Esophagus muscularis mucosa (tissue), 4 donors: Measurements from ENCODE around the gene WDR47. TPM values are rescaled to one million over a fixed set of nuclear protein-coding genes. Genes with fewer than 3 reads are reported as not detected.
"Not testable (repeated sequence)": the region's sequence is repeated elsewhere in the genome, so short reads cannot be mapped to it uniquely, and the experiment has no call there.

ENCODE experiments used
- DNase-seq: peaks from one replicate; pipeline ENCODE4 v3.0.0-alpha.2; 2017; ENCODE audit errors: extremely low spot score
- H3K27ac ChIP-seq, 4 donors: fragments of 200-600 bp; sonication (generic); replicated peaks in 1 of 4; 1 replicate in 3 of 4; 2 replicates in 1 of 4; pipeline ENCODE4 v1.5.1; 2016 to 2019; ENCODE audit warnings: mild to moderate bottlenecking in 1 of 4
- H3K27me3 ChIP-seq, 4 donors: fragments of 200-600 bp; sonication (generic); one replicate each; pipeline versions ENCODE4 v1.5.1 to v1.6.0; 2016 to 2019
- H3K36me3 ChIP-seq, 4 donors: fragments of 200-600 bp; sonication (generic); one replicate each; pipeline ENCODE4 v1.5.1; 2016 to 2019
- H3K4me1 ChIP-seq, 4 donors: fragments of 200-600 bp; sonication (generic); one replicate each; pipeline ENCODE4 v1.5.1; 2016 to 2019
- H3K4me3 ChIP-seq, 4 donors: fragments of 200-600 bp; sonication (generic); 1 replicate in 2 of 4; 2 replicates in 2 of 4; pipeline ENCODE4 v1.5.1; 2016 to 2019; ENCODE audit warnings: mild to moderate bottlenecking in 4 of 4, moderate library complexity in 1 of 4
- H3K9me3 ChIP-seq, 4 donors: fragments of 200-600 bp; sonication (generic); 1 replicate in 3 of 4; 2 replicates in 1 of 4; pipeline ENCODE4 v1.5.1; 2016 to 2019
- CTCF ChIP-seq, 3 experiments: fragments of 200-600 bp in 2 of 3; fragments of 450-650 bp in 1 of 3; sonication (generic) in 2 of 3; IDR thresholded peaks; one replicate each; pipeline ENCODE4 v1.5.1; 2017 to 2019; ENCODE audit warnings: antibody characterized with exemption in 3 of 3, mild to moderate bottlenecking in 2 of 3, moderate library complexity in 1 of 3
- EP300 ChIP-seq: sonication (generic); formaldehyde crosslinking; IDR thresholded peaks from one replicate; pipeline ENCODE4 v1.6.1; 2017; ENCODE audit warnings: antibody characterized with exemption
- POLR2A ChIP-seq: fragments of 450-650 bp; IDR thresholded peaks from one replicate; pipeline ENCODE4 v1.6.1; 2017; ENCODE audit warnings: antibody characterized with exemption, moderate library complexity, mild to moderate bottlenecking, low read depth
- POLR2AphosphoS5 ChIP-seq, 2 donors: sonication (generic); formaldehyde crosslinking; IDR thresholded peaks; one replicate each; pipeline ENCODE4 v1.6.1; 2017; ENCODE audit warnings: antibody characterized with exemption in 2 of 2
- WGBS: methylation state at CpG from one replicate; pipeline ENCODE4 v1.1.5; 2018; 5-methylcytosine and 5-hydroxymethylcytosine counted together
- intact Hi-C: fragments of 100-400 bp; cut with DNase I; formaldehyde crosslinking; loops from one replicate; pipeline ENCODE4 v1.15.1; 2023
- small RNA-seq, 3 donors: library from RNA; depleted of rRNA; stranded (forward); fragments of <200 nt; gene quantifications; one replicate each; pipeline ENCODE3, GENCODE V24; 2016
- total RNA-seq, 4 donors: library from RNA; depleted of rRNA; stranded (reverse); fragments of >200 nt; gene quantifications; one replicate each; pipeline versions ENCODE4 v1.1.0 to v1.2.1, GENCODE V29; 2016

The WDR47 gene
- total RNA-seq, 4 donors from 2014 or later: 16.1 to 27.3 (median 18.1) TPM

GRCh38 chr1:108933944-108934343 lies 108.0 kb downstream of the WDR47 start:
- Histone ChIP-seq H3K4me1 (peaks cover 0 to 7% (median 3%) of the 10 kb centered on the region in 4 donors), H3K36me3 (peaks cover 44 to 98% (median 84%) of the 10 kb centered on the region in 4 donors), H3K27ac (no peak overlapping the region), H3K4me3 (no peak overlapping the region), H3K9me3 (no peaks in the 10 kb centered on the region), H3K27me3 (no peaks in the 10 kb centered on the region)
- no peak for DNase-seq
- TF ChIP-seq EP300: no peak
- no peak for TF ChIP-seq POLR2AphosphoS5 (IDR thresholded peaks at IDR 0.05)
- no peak for TF ChIP-seq POLR2A
- no peak for TF ChIP-seq CTCF (IDR thresholded peaks at IDR 0.05)
- intact Hi-C loops: no loop called here
- WGBS: 88% methylated on average over 5 of the region's 5 CpGs

- not testable (repeated sequence) for H3K27ac ChIP-seq
- WGBS: 100% methylated on average over 1 of the region's 1 CpG
- peaks cover 61 to 100% (median 77%) of the 10 kb centered on the region in 4 donors for H3K36me3 ChIP-seq
Measured at GRCh38 chr1:108927565-108927964, 114.3 kb downstream of the WDR47 start.

GRCh38 chr1:108925920-108926319 lies 116.0 kb downstream of the WDR47 start:
- Histone ChIP-seq H3K36me3 (peaks cover 54 to 100% (median 67%) of the 10 kb centered on the region in 4 donors), H3K9me3 (no peaks in the 10 kb centered on the region), H3K27me3 (no peaks in the 10 kb centered on the region), H3K4me3 (no peak overlapping the region), H3K4me1 (peaks cover 0 to 7% (median 3%) of the 10 kb centered on the region in 4 donors), H3K27ac (no peak overlapping the region)
- 89% methylated on average over 2 of the region's 2 CpGs for WGBS
- TF ChIP-seq EP300 (no peak), POLR2AphosphoS5 (IDR thresholded peaks at IDR 0.05) (no peak), POLR2A (no peak), CTCF (IDR thresholded peaks at IDR 0.05) (no peak)
- intact Hi-C loops: no loop called here
- no peak for DNase-seq

More at GRCh38 chr1:108927565-108927964, 114.3 kb downstream of the WDR47 start:
- H3K27me3 ChIP-seq, H3K9me3 ChIP-seq, DNase-seq, H3K4me3 ChIP-seq, H3K4me1 ChIP-seq, intact Hi-C loops: not testable (repeated sequence)

Small RNA genes lying within 50 kb of the gene (small RNA-seq; reads per million reads assigned to genes)
- gene BX679664.1 (0 reads per million in 3 donors), gene BX679664.2 (0 reads per million in 3 donors)

Other genes starting within 250 kb of the WDR47 start
- 1 to 10 TPM in 3 of 4 donors, under 1 TPM in 1; 0.13 to 7.5 (median 1.5) TPM for gene AKNAD1, start 185.0 kb downstream of the WDR47 start, total RNA-seq
- 100 to 1,000 TPM in 2 of 4 donors, 10 to 100 TPM in 2; 59.8 to 105 (median 90.9) TPM for gene GPSM2, start 165.1 kb downstream of the WDR47 start, total RNA-seq
- gene CLCC1, start 78.6 kb downstream of the WDR47 start, total RNA-seq: 10 to 100 TPM; 16.6 to 32.4 (median 25.9) TPM
- 10 to 100 TPM; 41.6 to 71.0 (median 51.8) TPM for gene TAF13, start 33.9 kb upstream of the WDR47 start, total RNA-seq
- gene TMEM167B, start 48.7 kb upstream of the WDR47 start, total RNA-seq: 10 to 100 TPM; 24.9 to 35.3 (median 27.5) TPM
- under 1 TPM in 3 of 4 donors, not detected in 1; 0.34 to 0.83 (median 0.52) TPM for gene ELAPOR1, start 72.0 kb upstream of the WDR47 start, total RNA-seq
- gene SARS1, start 171.8 kb upstream of the WDR47 start, total RNA-seq: 100 to 1,000 TPM; 125 to 180 (median 144) TPM
- 10 to 100 TPM in 2 of 4 donors, 1 to 10 TPM in 2; 7.8 to 20.4 (median 10.5) TPM for gene CELSR2, start 207.4 kb upstream of the WDR47 start, total RNA-seq
- 10 to 100 TPM in 1 of 4 donors, 1 to 10 TPM in 3; 5.3 to 12.5 (median 6.4) TPM for gene PSRC1, start 241.0 kb upstream of the WDR47 start, total RNA-seq